ENCODE measurements around the gene S100A3. TPM values are rescaled to one million over a fixed set of nuclear protein-coding genes. Genes with fewer than 3 reads are reported as not detected.
A peak's percentile ranks its signal among the peaks of the same experiment; 100 is the strongest.

S100A3 gene
- total and polyA plus RNA-seq, 4 donors = 3.0 to 8.0 (median 6.0) TPM

DNA sequence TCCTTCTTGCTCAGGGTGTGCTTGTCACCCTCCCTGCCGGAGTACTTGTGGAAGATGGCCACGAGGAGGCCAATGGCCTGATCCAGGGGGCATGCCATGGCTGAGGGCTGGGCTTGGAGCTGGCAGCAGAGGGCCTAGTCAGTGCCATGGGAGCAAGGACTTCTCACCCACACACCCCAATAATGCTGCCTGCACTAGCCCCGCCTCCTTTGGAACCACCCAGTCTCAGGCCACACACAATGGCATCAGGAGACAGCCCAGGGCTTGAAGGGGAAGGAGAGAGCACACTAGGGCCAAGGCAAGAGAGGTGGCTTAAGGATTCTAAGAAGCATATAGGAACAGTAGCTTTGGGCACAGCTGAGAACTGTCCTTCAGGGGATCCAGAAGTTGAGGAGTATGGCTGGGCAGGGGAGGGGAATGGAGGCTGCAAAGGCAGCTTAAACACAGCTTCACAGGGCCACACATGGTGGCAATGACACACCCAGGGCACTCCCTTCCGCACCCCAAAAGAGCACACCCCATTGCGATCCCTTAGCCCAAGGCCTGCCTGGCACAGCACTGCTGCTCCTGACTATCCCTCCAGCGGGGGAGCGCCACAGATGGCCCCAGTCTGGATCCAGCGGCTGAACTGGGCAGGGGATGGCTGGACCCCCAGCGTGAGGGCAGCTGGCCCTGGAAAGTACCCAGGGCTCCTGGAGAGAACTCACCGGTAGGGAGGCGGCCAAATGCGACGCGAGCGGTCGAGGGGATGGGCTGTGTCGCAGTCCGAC lies 13.6 kb downstream of the S100A3 start, which contains the start of gene S100A6:
TSS of gene S100A6 (minus strand) at position 750 of the 770 bp plus-strand sequence. CDS start at position 98, 652 bp downstream.
- H3K36me3 ChIP-seq (ENCODE audit: control insufficient read depth in 4 of 4, insufficient read depth in 4 of 4, low read length in 4 of 4) = peaks cover 0 to 3% (median 0%) of the 10 kb centered on the region in 4 donors
- H3K4me3 ChIP-seq = peak within 1 kb of the TSS; percentile 87
- H3K9me3 ChIP-seq (ENCODE audit: control insufficient read depth in 4 of 4, insufficient read depth in 3 of 4, low read length in 3 of 4) = no peaks in the 10 kb centered on the region
- no peaks in the 10 kb centered on the region for H3K27me3 ChIP-seq (ENCODE audit: control insufficient read depth in 3 of 3, insufficient read depth in 3 of 3, low read length in 2 of 3)
- TF ChIP-seq, protein P1, sequence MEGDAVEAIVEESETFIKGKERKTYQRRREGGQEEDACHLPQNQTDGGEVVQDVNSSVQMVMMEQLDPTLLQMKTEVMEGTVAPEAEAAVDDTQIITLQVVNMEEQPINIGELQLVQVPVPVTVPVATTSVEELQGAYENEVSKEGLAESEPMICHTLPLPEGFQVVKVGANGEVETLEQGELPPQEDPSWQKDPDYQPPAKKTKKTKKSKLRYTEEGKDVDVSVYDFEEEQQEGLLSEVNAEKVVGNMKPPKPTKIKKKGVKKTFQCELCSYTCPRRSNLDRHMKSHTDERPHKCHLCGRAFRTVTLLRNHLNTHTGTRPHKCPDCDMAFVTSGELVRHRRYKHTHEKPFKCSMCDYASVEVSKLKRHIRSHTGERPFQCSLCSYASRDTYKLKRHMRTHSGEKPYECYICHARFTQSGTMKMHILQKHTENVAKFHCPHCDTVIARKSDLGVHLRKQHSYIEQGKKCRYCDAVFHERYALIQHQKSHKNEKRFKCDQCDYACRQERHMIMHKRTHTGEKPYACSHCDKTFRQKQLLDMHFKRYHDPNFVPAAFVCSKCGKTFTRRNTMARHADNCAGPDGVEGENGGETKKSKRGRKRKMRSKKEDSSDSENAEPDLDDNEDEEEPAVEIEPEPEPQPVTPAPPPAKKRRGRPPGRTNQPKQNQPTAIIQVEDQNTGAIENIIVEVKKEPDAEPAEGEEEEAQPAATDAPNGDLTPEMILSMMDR (IDR thresholded peaks at IDR 0.05; ENCODE audit: control extremely low read depth, extremely low read depth) = no peak
- H3K9ac ChIP-seq (ENCODE audit: insufficient read depth in 1 of 2, low read length in 2 of 2) = peak within 1 kb of the TSS; percentile 84 to 87
- ATAC-seq (ENCODE audit: insufficient read depth, low FRiP score) (peak; percentile 43), DNase-seq (peak; percentile 26 to 49 (median 33))
- peaks cover 0 to 32% (median 16%) of the 10 kb centered on the region in 5 donors for H3K4me1 ChIP-seq (ENCODE audit: control insufficient read depth in 5 of 5, insufficient read depth in 5 of 5, low read length in 5 of 5)
- 4 to 15% methylated on average over 18 of the region's 18 CpGs for WGBS, 2 donors
- H3K27ac ChIP-seq (ENCODE audit: low read depth in 1 of 2, low read length in 1 of 2) = peak within 1 kb of the TSS; percentile 88 to 99

DNA sequence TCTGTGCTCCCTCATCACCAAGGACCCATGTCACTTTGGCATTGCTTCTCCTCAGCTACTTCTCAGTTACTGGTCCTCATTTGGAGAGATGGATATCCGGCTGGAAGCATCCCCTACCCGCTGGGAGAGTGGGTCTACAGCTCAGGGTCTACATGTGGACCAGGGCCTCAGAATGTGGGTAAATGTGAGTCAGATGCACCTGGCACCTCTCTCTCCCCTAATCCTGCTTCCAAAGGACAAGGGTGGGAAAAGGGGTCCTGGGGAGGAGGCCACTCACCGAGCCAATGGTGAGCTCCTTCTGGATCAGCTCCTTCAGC lies 14.2 kb downstream of the S100A3 start:
- peaks cover 0 to 32% (median 16%) of the 10 kb centered on the region in 5 donors for H3K4me1 ChIP-seq (ENCODE audit: control insufficient read depth in 5 of 5, insufficient read depth in 5 of 5, low read length in 5 of 5)
- ATAC-seq (ENCODE audit: insufficient read depth, low FRiP score) = no peak
- H3K27me3 ChIP-seq (ENCODE audit: control insufficient read depth in 3 of 3, insufficient read depth in 3 of 3, low read length in 2 of 3) = no peaks in the 10 kb centered on the region
- no peak for DNase-seq
- no peaks in the 10 kb centered on the region for H3K9me3 ChIP-seq (ENCODE audit: control insufficient read depth in 4 of 4, insufficient read depth in 3 of 4, low read length in 3 of 4)
- TF ChIP-seq, protein P1 (IDR thresholded peaks at IDR 0.05; ENCODE audit: control extremely low read depth, extremely low read depth) = no peak
- peak overlapping the region; percentile 87 for H3K4me3 ChIP-seq
- H3K36me3 ChIP-seq (ENCODE audit: control insufficient read depth in 4 of 4, insufficient read depth in 4 of 4, low read length in 4 of 4) = peaks cover 0 to 3% (median 0%) of the 10 kb centered on the region in 4 donors
- WGBS, 2 donors = 65 to 83% methylated on average over 3 of the region's 3 CpGs
- peak overlapping the region in 1 of 2 donors; percentile 16 for H3K9ac ChIP-seq (ENCODE audit: insufficient read depth in 1 of 2, low read length in 2 of 2)
- peak overlapping the region; percentile 88 to 99 for H3K27ac ChIP-seq (ENCODE audit: low read depth in 1 of 2, low read length in 1 of 2)

DNA sequence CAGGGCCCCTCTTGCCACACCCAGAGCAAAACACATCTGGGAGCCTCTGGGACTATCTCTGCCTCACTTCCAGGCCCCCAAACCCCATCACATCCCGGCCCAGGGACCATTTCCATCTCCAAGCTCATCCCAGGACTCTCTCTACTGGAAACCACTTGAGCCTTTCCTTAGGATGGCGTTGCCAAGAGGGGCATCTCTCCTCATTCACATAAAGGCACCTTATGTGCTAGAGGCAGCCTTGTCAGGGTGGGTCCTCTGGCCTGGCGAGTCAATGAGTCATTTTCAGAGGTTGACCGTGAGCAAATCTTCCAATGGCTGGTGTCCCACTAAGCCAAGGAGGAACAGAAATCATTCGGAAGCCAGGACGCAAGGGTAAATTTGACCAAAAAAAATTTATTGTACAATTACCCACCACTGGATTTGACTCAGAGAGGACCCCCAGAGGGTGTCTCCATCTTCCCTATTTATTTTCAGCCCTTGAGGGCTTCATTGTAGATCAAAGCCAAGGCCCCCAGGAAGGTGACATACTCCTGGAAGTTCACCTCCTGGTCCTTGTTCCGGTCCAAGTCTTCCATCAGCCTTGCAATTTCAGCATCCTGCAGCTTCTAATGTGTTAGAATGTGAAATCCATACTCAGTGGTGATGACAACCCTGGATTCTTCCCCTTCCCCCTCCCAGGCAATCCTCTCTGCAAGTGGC lies 14.7 kb downstream of the S100A3 start:
- TF ChIP-seq, protein P1 (IDR thresholded peaks at IDR 0.05; ENCODE audit: control extremely low read depth, extremely low read depth) = no peak
- ATAC-seq (ENCODE audit: insufficient read depth, low FRiP score) = no peak
- H3K4me1 ChIP-seq (ENCODE audit: control insufficient read depth in 5 of 5, insufficient read depth in 5 of 5, low read length in 5 of 5) = peaks cover 0 to 32% (median 16%) of the 10 kb centered on the region in 5 donors

More for the DNA sequence above, 14.7 kb downstream of the S100A3 start:
- Histone ChIP-seq H3K9ac (ENCODE audit: insufficient read depth in 1 of 2, low read length in 2 of 2) (no peak overlapping the region), H3K36me3 (ENCODE audit: control insufficient read depth in 4 of 4, insufficient read depth in 4 of 4, low read length in 4 of 4) (peaks cover 0 to 3% (median 0%) of the 10 kb centered on the region in 4 donors), H3K4me3 (peak overlapping the region; percentile 87), H3K27me3 (ENCODE audit: control insufficient read depth in 3 of 3, insufficient read depth in 3 of 3, low read length in 2 of 3) (no peaks in the 10 kb centered on the region), H3K9me3 (ENCODE audit: control insufficient read depth in 4 of 4, insufficient read depth in 3 of 4, low read length in 3 of 4) (no peaks in the 10 kb centered on the region), H3K27ac (ENCODE audit: low read depth in 1 of 2, low read length in 1 of 2) (peak overlapping the region; percentile 88 to 99)
- no peak for DNase-seq
- WGBS, 2 donors = 59 to 90% methylated on average over 7 of the region's 7 CpGs

Data from lung (tissue), 12 donors.